ENCODE data around the gene QPCT.

GRCh38 chr2:37300578-37300977 is 43.9 kb upstream of the QPCT start:
- TF ChIP-seq, protein P1, sequence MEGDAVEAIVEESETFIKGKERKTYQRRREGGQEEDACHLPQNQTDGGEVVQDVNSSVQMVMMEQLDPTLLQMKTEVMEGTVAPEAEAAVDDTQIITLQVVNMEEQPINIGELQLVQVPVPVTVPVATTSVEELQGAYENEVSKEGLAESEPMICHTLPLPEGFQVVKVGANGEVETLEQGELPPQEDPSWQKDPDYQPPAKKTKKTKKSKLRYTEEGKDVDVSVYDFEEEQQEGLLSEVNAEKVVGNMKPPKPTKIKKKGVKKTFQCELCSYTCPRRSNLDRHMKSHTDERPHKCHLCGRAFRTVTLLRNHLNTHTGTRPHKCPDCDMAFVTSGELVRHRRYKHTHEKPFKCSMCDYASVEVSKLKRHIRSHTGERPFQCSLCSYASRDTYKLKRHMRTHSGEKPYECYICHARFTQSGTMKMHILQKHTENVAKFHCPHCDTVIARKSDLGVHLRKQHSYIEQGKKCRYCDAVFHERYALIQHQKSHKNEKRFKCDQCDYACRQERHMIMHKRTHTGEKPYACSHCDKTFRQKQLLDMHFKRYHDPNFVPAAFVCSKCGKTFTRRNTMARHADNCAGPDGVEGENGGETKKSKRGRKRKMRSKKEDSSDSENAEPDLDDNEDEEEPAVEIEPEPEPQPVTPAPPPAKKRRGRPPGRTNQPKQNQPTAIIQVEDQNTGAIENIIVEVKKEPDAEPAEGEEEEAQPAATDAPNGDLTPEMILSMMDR (IDR thresholded peaks at IDR 0.05) = no peak
- TF ChIP-seq POLR2A (IDR thresholded peaks at IDR 0.05) = no peak

Measured in heart left ventricle (tissue), 13 donors.